DND-41 (cell line): Measurements from ENCODE around the gene ASB13.

ENCODE experiments used
- ATAC-seq: fragments of 200-7000 bp; cut with Tn5 transposase; 3 replicates; pipeline ENCODE4 v1.9.1; 2021; ENCODE audit warnings: low read depth; ENCODE audit not compliant: insufficient read depth
- DNase-seq: peaks from one replicate; pipeline ENCODE4 v3.0.0-alpha.2; 2020
- H2AFZ ChIP-seq: 2 replicates; pipeline ENCODE4 v1.6.0; 2012; ENCODE audit warnings: low read depth, low read length
- H3K27ac ChIP-seq: 2 replicates; pipeline ENCODE4 v1.5.1; 2012; ENCODE audit warnings: low read length, inconsistent platforms
- H3K27me3 ChIP-seq: fragments of 200-600 bp; sonication (generic); 2 replicates; pipeline ENCODE4 v1.6.0; 2012; ENCODE audit warnings: low read length, mild to moderate bottlenecking, inconsistent platforms; ENCODE audit not compliant: insufficient read depth, poor library complexity
- H3K36me3 ChIP-seq: 2 replicates; pipeline ENCODE4 v1.5.1; 2012; ENCODE audit warnings: low read length, inconsistent platforms; ENCODE audit not compliant: insufficient read depth
- H3K4me1 ChIP-seq: 2 replicates; pipeline ENCODE4 v1.5.1; 2012; ENCODE audit warnings: mild to moderate bottlenecking, low read length; ENCODE audit not compliant: insufficient read depth
- H3K4me2 ChIP-seq: 2 replicates; pipeline ENCODE4 v1.6.0; 2012; ENCODE audit warnings: mild to moderate bottlenecking, moderate library complexity, low read length, inconsistent platforms; ENCODE audit not compliant: insufficient read depth
- H3K4me3 ChIP-seq, 2 experiments: fragments of 200-600 bp in 1 of 2; shearing (Covaris generic) in 1 of 2; 2 replicates each; pipeline ENCODE4 v1.5.1; 2012 to 2016; ENCODE audit warnings: inconsistent platforms in 2 of 2, low read length in 2 of 2, mild to moderate bottlenecking in 2 of 2, low read depth in 1 of 2, moderate library complexity in 1 of 2
- H3K79me2 ChIP-seq: 2 replicates; pipeline ENCODE4 v1.6.0; 2012; ENCODE audit warnings: low read length, inconsistent platforms; ENCODE audit not compliant: insufficient read depth
- H3K9ac ChIP-seq: 2 replicates; pipeline ENCODE4 v1.6.0; 2012; ENCODE audit warnings: low read depth, mild to moderate bottlenecking, inconsistent platforms, low read length, moderate library complexity
- H3K9me3 ChIP-seq: 2 replicates; pipeline ENCODE4 v1.5.1; 2012; ENCODE audit warnings: low read length, moderate library complexity, mild to moderate bottlenecking, inconsistent platforms; ENCODE audit not compliant: insufficient read depth, severe bottlenecking
- H4K20me1 ChIP-seq: 2 replicates; pipeline ENCODE4 v1.6.0; 2012; ENCODE audit warnings: low read length; ENCODE audit not compliant: insufficient read depth
- EZH2 ChIP-seq: IDR thresholded peaks from 3 replicates; pipeline ENCODE4 v1.6.1; 2012; ENCODE audit warnings: borderline replicate concordance, low read depth, mild to moderate bottlenecking, moderate library complexity, low read length, inconsistent platforms; ENCODE audit not compliant: severe bottlenecking
- TF ChIP-seq, protein P1 (sequence below): IDR thresholded peaks from 2 replicates; pipeline ENCODE4 v1.5.1; 2012; ENCODE audit warnings: borderline replicate concordance, low read length, moderate library complexity, mild to moderate bottlenecking; ENCODE audit not compliant: poor library complexity, severe bottlenecking; ENCODE audit errors: extremely low read depth

Gene ASB13

DNA sequence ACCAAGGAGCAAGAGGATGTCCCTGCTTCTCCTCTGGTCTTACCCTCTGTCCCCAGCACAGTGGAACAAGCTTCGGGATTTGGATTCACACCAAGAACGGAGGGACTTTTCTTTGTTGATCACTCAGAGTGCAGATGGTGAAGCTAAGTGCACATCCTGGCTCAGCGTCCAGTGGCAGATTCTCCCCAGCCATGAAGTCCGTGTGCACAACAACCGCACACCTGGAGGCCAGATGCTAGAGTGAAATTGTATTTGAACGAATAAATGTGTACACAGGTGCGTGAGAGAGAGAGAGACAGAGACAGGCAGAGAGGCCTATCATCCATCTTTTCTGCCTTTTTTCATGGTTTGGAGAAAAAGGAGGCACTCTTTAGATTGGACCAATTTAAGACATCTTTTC, 31.5 kb downstream of the ASB13 start:
- no peaks in the 10 kb centered on the region for H3K36me3 ChIP-seq
- no peak overlapping the region for H3K4me2 ChIP-seq
- no peaks in the 10 kb centered on the region for H4K20me1 ChIP-seq
- DNase-seq (no peak), ATAC-seq (no peak)
- H3K9ac ChIP-seq = no peak overlapping the region
- TF ChIP-seq EZH2 = no peak
- TF ChIP-seq, protein P1, sequence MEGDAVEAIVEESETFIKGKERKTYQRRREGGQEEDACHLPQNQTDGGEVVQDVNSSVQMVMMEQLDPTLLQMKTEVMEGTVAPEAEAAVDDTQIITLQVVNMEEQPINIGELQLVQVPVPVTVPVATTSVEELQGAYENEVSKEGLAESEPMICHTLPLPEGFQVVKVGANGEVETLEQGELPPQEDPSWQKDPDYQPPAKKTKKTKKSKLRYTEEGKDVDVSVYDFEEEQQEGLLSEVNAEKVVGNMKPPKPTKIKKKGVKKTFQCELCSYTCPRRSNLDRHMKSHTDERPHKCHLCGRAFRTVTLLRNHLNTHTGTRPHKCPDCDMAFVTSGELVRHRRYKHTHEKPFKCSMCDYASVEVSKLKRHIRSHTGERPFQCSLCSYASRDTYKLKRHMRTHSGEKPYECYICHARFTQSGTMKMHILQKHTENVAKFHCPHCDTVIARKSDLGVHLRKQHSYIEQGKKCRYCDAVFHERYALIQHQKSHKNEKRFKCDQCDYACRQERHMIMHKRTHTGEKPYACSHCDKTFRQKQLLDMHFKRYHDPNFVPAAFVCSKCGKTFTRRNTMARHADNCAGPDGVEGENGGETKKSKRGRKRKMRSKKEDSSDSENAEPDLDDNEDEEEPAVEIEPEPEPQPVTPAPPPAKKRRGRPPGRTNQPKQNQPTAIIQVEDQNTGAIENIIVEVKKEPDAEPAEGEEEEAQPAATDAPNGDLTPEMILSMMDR = no peak
- H3K9me3 ChIP-seq = no peaks in the 10 kb centered on the region
- no peak overlapping the region for H3K4me3 ChIP-seq
- no peak overlapping the region for H2AFZ ChIP-seq
- no peaks in the 10 kb centered on the region for H3K27me3 ChIP-seq
- no peaks in the 10 kb centered on the region for H3K4me1 ChIP-seq
- no peaks in the 10 kb centered on the region for H3K79me2 ChIP-seq
- no peak overlapping the region for H3K27ac ChIP-seq

DNA sequence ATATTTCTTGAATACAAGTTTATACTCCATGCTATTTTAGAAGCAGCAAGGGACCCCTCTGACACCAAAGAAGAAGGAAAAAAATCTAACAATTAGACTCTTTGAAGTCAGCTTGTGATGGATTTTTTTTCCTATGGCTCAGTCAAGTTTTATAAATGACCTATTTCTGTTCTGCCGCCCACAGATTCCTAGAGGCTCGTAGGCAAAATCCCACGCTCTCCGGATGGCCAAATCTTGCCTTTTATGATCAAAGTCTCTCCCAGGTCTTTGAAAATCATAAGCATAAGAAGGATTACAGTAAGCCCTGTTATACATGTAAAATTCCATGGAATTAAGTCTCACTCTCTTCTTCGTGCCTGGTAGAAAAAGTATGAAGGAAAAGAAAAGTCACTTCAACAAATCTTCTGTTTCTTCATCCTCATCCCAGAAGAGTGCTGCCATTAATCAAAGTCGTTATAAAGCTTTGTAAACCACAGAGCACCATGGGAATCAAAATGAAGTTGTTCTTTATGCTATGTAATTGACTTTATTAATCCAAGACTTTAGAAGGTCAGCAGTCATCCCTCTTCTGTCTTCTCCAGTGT, 33.1 kb downstream of the ASB13 start:
- no peak overlapping the region for H3K27ac ChIP-seq
- no peak overlapping the region for H3K4me2 ChIP-seq
- H3K9me3 ChIP-seq = no peaks in the 10 kb centered on the region
- H3K79me2 ChIP-seq = no peaks in the 10 kb centered on the region
- DNase-seq (no peak), ATAC-seq (no peak)
- no peaks in the 10 kb centered on the region for H3K27me3 ChIP-seq
- H2AFZ ChIP-seq = no peak overlapping the region
- H4K20me1 ChIP-seq = no peaks in the 10 kb centered on the region
- TF ChIP-seq, protein P1 = no peak
- TF ChIP-seq EZH2 = no peak
- no peak overlapping the region for H3K4me3 ChIP-seq
- H3K36me3 ChIP-seq = no peaks in the 10 kb centered on the region
- no peaks in the 10 kb centered on the region for H3K4me1 ChIP-seq
- H3K9ac ChIP-seq = no peak overlapping the region

DNA sequence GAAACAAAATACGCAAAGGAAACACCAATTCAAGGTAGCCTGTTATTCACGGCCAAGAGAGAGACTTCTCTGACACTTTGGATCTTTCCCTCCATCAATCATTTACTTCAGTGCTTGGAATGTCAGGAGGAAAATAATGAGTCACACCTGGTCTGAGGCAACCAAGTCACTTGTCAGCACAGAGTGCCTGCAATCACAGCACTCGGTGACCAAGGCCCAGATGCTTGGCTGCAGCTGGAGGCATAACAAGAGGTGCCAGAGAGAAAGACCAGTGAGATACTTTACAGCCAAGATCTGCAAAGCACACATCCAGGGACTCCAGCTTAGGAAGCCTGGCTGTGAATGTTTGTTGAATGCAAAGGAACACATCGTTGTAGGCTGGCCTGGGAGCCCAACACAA, 33.9 kb downstream of the ASB13 start:
- Histone ChIP-seq H3K4me2 (no peak overlapping the region), H3K79me2 (no peaks in the 10 kb centered on the region), H3K27ac (no peak overlapping the region), H3K9ac (no peak overlapping the region; the same call in 1 of the 2 replicates), H2AFZ (no peak overlapping the region), H3K4me3 (no peak overlapping the region), H3K36me3 (no peaks in the 10 kb centered on the region), H3K27me3 (no peaks in the 10 kb centered on the region), H4K20me1 (no peaks in the 10 kb centered on the region), H3K4me1 (no peaks in the 10 kb centered on the region), H3K9me3 (no peaks in the 10 kb centered on the region)
- DNase-seq (no peak), ATAC-seq (no peak)
- TF ChIP-seq, protein P1 = no peak
- TF ChIP-seq EZH2 = no peak
